HEK293 (cell line): ENCODE results near the gene DUT.

Experiments used
- CTCF ChIA-PET: fragments of 350-600 bp; formaldehyde crosslinking; extraction: SDS; loops from one replicate; lab custom pipeline; 2021; ENCODE audit warnings: antibody characterized with exemption; lab: Yijun Ruan, JAX
- POLR2A ChIA-PET: fragments of 300-600 bp; formaldehyde crosslinking; extraction: SDS; loops from one replicate; lab custom pipeline; 2020; ENCODE audit warnings: antibody characterized with exemption, inconsistent platforms; lab: Yijun Ruan, JAX
- H3K27ac ChIP-seq: fragments of 200-500 bp; sonication (Bioruptor generic); 2 replicates; pipeline ENCODE4 v1.5.1; 2014; ENCODE audit warnings: low read depth, low read length, control low read depth, inconsistent platforms; ENCODE audit errors: extremely low read depth
- H3K36me3 ChIP-seq, 2 experiments: fragments of 200-500 bp in 1 of 2; sonication (Bioruptor generic) in 1 of 2; 1 replicate in 1 of 2; 2 replicates in 1 of 2; pipeline ENCODE4 v1.5.1; 2014 to 2017; ENCODE audit warnings: inconsistent platforms in 2 of 2, low read length in 2 of 2; ENCODE audit not compliant: control insufficient read depth in 2 of 2, insufficient read depth in 1 of 2
- H3K4me1 ChIP-seq: fragments of 200-500 bp; sonication (Bioruptor generic); 2 replicates; pipeline ENCODE4 v1.5.1; 2014; ENCODE audit warnings: mild to moderate bottlenecking, low read length, inconsistent platforms; ENCODE audit not compliant: control insufficient read depth, insufficient read depth
- H3K4me3 ChIP-seq: 2 replicates; pipeline ENCODE4 v1.5.1; 2011; ENCODE audit warnings: low read depth, mild to moderate bottlenecking, control low read depth, low read length, moderate library complexity
- H3K9me3 ChIP-seq: fragments of 200-500 bp; sonication (Bioruptor generic); 2 replicates; pipeline ENCODE4 v1.5.1; 2014; ENCODE audit warnings: low read depth, low read length, inconsistent platforms; ENCODE audit not compliant: control insufficient read depth, insufficient read depth
- BCL11A ChIP-seq: fragments of 450-650 bp; formaldehyde crosslinking; IDR thresholded peaks from 2 replicates; pipeline ENCODE4 v1.5.1; 2016; ENCODE audit warnings: low read depth, missing biosample characterization, missing genetic modification characterization
- EGR2 ChIP-seq: fragments of 450-650 bp; formaldehyde crosslinking; IDR thresholded peaks from 2 replicates; pipeline ENCODE4 v1.5.1; 2016; ENCODE audit warnings: low read depth, missing biosample characterization, missing genetic modification characterization
- HOXA7 ChIP-seq: sonication (generic); formaldehyde crosslinking; IDR thresholded peaks from 2 replicates; pipeline ENCODE4 v1.8.1; 2022; ENCODE audit warnings: missing genetic modification reagents, borderline replicate concordance
- KLF7 ChIP-seq: fragments of 450-650 bp; formaldehyde crosslinking; IDR thresholded peaks from 2 replicates; pipeline ENCODE4 v1.5.1; 2016; ENCODE audit warnings: missing biosample characterization, missing genetic modification characterization, borderline replicate concordance
- KLF8 ChIP-seq: fragments of 450-650 bp; formaldehyde crosslinking; IDR thresholded peaks from 2 replicates; pipeline ENCODE4 v1.5.1; 2016; ENCODE audit warnings: missing biosample characterization, missing genetic modification characterization
- ZIC2 ChIP-seq: fragments of 450-650 bp; formaldehyde crosslinking; IDR thresholded peaks from 2 replicates; pipeline ENCODE4 v1.5.1; 2016; ENCODE audit warnings: missing biosample characterization, missing genetic modification characterization
- ZNF157 ChIP-seq: fragments of 450-650 bp; formaldehyde crosslinking; IDR thresholded peaks from 2 replicates; pipeline ENCODE4 v1.5.1; 2016; ENCODE audit warnings: missing biosample characterization, missing genetic modification characterization
- ZNF341 ChIP-seq: fragments of 450-650 bp; formaldehyde crosslinking; IDR thresholded peaks from 2 replicates; pipeline ENCODE4; 2016; ENCODE audit warnings: low read depth, missing biosample characterization, missing genetic modification characterization
- ZNF391 ChIP-seq: fragments of 450-650 bp; formaldehyde crosslinking; IDR thresholded peaks from 2 replicates; pipeline ENCODE4 v1.5.1; 2016; ENCODE audit warnings: low read depth, missing biosample characterization, missing genetic modification characterization, borderline replicate concordance
- ZNF48 ChIP-seq: fragments of 450-650 bp; formaldehyde crosslinking; IDR thresholded peaks from 2 replicates; pipeline ENCODE4 v1.5.1; 2016; ENCODE audit warnings: missing biosample characterization, missing genetic modification characterization
- ZNF544 ChIP-seq: fragments of 450-650 bp; formaldehyde crosslinking; IDR thresholded peaks from 2 replicates; pipeline ENCODE4 v1.5.0; 2017; ENCODE audit warnings: missing biosample characterization, missing genetic modification characterization
- ZNF560 ChIP-seq: fragments of 450-650 bp; formaldehyde crosslinking; IDR thresholded peaks from 2 replicates; pipeline ENCODE4 v1.5.1; 2017; ENCODE audit warnings: missing biosample characterization, missing genetic modification characterization, borderline replicate concordance
- ZNF623 ChIP-seq: fragments of 450-650 bp; formaldehyde crosslinking; IDR thresholded peaks from 2 replicates; pipeline ENCODE4 v1.5.1; 2016; ENCODE audit warnings: missing biosample characterization, missing genetic modification characterization
- ZNF677 ChIP-seq: fragments of 450-650 bp; IDR thresholded peaks from 2 replicates; pipeline ENCODE4 v1.5.0; 2018; ENCODE audit warnings: missing biosample characterization, mild to moderate bottlenecking, missing genetic modification characterization, moderate library complexity
- ZNF777 ChIP-seq: fragments of 450-650 bp; formaldehyde crosslinking; IDR thresholded peaks from 2 replicates; pipeline ENCODE4 v1.5.1; 2017; ENCODE audit warnings: missing biosample characterization, missing genetic modification characterization, borderline replicate concordance
- ZNF837 ChIP-seq: fragments of 450-650 bp; formaldehyde crosslinking; IDR thresholded peaks from 2 replicates; pipeline ENCODE4 v1.5.1; 2016; ENCODE audit warnings: missing biosample characterization, missing genetic modification characterization
- TF ChIP-seq, protein P1 (sequence below): fragments of 450-650 bp; formaldehyde crosslinking; IDR thresholded peaks from 2 replicates; pipeline ENCODE4 v1.5.1; 2016; ENCODE audit warnings: missing biosample characterization, missing genetic modification characterization
- TF ChIP-seq, protein P2 (sequence below): fragments of 450-650 bp; formaldehyde crosslinking; IDR thresholded peaks from 2 replicates; pipeline ENCODE4 v1.5.1; 2016; ENCODE audit warnings: missing biosample characterization, missing genetic modification characterization
- TF ChIP-seq, protein P3 (sequence below): fragments of 450-650 bp; IDR thresholded peaks from 2 replicates; pipeline ENCODE4 v1.5.1; 2018; ENCODE audit warnings: missing biosample characterization, missing genetic modification characterization
- TF ChIP-seq, protein P4 (sequence below): fragments of 450-650 bp; formaldehyde crosslinking; IDR thresholded peaks from 2 replicates; pipeline ENCODE4 v1.5.1; 2017; ENCODE audit warnings: missing biosample characterization, missing genetic modification characterization

The DUT gene

DNA sequence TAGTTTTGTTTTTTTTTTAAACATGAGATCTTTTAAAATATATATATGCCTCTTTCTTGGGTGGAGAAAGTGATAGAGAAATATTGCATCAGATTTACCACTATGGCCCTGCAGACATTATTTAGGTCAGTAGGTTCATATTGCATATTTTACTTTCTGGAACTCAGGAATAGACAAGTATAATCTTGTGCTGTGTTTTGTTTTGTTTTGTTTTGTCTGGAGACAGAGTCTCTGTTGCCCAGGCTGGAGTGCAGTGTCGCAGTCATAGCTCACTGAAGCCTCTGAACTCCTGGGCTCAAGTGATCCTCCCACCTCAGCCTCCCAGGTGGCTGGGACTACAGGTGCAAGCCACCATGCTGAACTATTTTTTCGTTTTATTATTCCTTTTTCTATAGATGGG, 21.5 kb upstream of the DUT start:
- ChIA-PET POLR2A (no interaction called here), CTCF (interaction anchor here (1.5 kb wide), 1 partner anchor 26 kb away, joined by 3 read pairs; no protein-coding TSS in a partner anchor)
- no peaks in the 10 kb centered on the region for H3K9me3 ChIP-seq
- no peaks in the 10 kb centered on the region for H3K4me1 ChIP-seq
- H3K36me3 ChIP-seq = no peaks in the 10 kb centered on the region
- H3K27ac ChIP-seq = no peak overlapping the region
- TF ChIP-seq ZNF623 (tag by site-specific recombination) (no peak), KLF7 (no peak), ZNF157 (tag by site-specific recombination) (no peak), EGR2 (tag by site-specific recombination) (no peak), BCL11A (tag by site-specific recombination) (no peak), HOXA7 (CRISPR knock-in tag) (no peak), ZNF544 (tag by site-specific recombination) (no peak), ZNF341 (tag by site-specific recombination) (no peak), ZIC2 (tag by site-specific recombination) (no peak), ZNF837 (tag by site-specific recombination) (no peak), KLF8 (tag by site-specific recombination) (no peak), ZNF677 (no peak), ZNF560 (tag by site-specific recombination) (no peak), ZNF777 (no peak), ZNF48 (no peak), ZNF391 (no peak)
- TF ChIP-seq, protein P1, sequence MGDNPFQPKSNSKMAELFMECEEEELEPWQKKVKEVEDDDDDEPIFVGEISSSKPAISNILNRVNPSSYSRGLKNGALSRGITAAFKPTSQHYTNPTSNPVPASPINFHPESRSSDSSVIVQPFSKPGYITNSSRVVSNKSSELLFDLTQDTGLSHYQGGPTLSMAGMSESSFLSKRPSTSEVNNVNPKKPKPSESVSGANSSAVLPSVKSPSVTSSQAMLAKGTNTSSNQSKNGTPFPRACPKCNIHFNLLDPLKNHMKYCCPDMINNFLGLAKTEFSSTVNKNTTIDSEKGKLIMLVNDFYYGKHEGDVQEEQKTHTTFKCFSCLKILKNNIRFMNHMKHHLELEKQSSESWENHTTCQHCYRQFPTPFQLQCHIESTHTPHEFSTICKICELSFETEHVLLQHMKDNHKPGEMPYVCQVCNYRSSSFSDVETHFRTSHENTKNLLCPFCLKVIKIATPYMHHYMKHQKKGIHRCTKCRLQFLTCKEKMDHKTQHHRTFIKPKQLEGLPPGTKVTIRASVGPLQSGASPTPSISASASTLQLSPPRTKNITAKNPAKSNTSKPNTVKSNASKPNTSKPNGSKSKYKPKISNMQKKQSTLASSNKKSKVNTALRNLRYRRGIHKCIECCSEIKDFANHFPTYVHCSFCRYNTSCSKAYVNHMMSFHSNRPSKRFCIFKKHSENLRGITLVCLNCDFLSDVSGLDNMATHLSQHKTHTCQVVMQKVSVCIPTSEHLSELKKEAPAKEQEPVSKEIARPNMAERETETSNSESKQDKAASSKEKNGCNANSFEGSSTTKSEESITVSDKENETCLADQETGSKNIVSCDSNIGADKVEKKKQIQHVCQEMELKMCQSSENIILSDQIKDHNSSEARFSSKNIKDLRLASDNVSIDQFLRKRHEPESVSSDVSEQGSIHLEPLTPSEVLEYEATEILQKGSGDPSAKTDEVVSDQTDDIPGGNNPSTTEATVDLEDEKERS = no peak
- TF ChIP-seq, protein P2, sequence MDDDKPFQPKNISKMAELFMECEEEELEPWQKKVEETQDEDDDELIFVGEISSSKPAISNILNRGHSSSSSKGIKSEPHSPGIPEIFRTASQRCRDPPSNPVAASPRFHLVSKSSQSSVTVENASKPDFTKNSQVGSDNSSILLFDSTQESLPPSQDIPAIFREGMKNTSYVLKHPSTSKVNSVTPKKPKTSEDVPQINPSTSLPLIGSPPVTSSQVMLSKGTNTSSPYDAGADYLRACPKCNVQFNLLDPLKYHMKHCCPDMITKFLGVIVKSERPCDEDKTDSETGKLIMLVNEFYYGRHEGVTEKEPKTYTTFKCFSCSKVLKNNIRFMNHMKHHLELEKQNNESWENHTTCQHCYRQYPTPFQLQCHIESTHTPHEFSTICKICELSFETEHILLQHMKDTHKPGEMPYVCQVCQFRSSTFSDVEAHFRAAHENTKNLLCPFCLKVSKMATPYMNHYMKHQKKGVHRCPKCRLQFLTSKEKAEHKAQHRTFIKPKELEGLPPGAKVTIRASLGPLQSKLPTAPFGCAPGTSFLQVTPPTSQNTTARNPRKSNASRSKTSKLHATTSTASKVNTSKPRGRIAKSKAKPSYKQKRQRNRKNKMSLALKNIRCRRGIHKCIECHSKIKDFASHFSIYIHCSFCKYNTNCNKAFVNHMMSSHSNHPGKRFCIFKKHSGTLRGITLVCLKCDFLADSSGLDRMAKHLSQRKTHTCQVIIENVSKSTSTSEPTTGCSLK (tag by site-specific recombination) = no peak
- TF ChIP-seq, protein P3, sequence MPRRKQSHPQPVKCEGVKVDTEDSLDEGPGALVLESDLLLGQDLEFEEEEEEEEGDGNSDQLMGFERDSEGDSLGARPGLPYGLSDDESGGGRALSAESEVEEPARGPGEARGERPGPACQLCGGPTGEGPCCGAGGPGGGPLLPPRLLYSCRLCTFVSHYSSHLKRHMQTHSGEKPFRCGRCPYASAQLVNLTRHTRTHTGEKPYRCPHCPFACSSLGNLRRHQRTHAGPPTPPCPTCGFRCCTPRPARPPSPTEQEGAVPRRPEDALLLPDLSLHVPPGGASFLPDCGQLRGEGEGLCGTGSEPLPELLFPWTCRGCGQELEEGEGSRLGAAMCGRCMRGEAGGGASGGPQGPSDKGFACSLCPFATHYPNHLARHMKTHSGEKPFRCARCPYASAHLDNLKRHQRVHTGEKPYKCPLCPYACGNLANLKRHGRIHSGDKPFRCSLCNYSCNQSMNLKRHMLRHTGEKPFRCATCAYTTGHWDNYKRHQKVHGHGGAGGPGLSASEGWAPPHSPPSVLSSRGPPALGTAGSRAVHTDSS (tag by site-specific recombination) = no peak
- TF ChIP-seq, protein P4, sequence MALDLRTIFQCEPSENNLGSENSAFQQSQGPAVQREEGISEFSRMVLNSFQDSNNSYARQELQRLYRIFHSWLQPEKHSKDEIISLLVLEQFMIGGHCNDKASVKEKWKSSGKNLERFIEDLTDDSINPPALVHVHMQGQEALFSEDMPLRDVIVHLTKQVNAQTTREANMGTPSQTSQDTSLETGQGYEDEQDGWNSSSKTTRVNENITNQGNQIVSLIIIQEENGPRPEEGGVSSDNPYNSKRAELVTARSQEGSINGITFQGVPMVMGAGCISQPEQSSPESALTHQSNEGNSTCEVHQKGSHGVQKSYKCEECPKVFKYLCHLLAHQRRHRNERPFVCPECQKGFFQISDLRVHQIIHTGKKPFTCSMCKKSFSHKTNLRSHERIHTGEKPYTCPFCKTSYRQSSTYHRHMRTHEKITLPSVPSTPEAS (tag by site-specific recombination) = no peak
- no peak overlapping the region for H3K4me3 ChIP-seq
